Lower leg skin (tissue), 3 donors: ENCODE data around the gene PPARG.

Source experiments
- POLR2A ChIP-seq, 2 donors: fragments of 450-650 bp; IDR thresholded peaks; one replicate each; pipeline ENCODE4 v1.6.1; 2016 to 2017; ENCODE audit warnings: antibody characterized with exemption in 2 of 2, mild to moderate bottlenecking in 1 of 2, moderate library complexity in 1 of 2
- TF ChIP-seq, protein P1 (sequence below), 3 donors: fragments of 450-650 bp; IDR thresholded peaks; one replicate each; pipeline ENCODE4 v1.5.1; 2016; ENCODE audit warnings: antibody characterized with exemption in 3 of 3, mild to moderate bottlenecking in 3 of 3, moderate library complexity in 2 of 3

DNA sequence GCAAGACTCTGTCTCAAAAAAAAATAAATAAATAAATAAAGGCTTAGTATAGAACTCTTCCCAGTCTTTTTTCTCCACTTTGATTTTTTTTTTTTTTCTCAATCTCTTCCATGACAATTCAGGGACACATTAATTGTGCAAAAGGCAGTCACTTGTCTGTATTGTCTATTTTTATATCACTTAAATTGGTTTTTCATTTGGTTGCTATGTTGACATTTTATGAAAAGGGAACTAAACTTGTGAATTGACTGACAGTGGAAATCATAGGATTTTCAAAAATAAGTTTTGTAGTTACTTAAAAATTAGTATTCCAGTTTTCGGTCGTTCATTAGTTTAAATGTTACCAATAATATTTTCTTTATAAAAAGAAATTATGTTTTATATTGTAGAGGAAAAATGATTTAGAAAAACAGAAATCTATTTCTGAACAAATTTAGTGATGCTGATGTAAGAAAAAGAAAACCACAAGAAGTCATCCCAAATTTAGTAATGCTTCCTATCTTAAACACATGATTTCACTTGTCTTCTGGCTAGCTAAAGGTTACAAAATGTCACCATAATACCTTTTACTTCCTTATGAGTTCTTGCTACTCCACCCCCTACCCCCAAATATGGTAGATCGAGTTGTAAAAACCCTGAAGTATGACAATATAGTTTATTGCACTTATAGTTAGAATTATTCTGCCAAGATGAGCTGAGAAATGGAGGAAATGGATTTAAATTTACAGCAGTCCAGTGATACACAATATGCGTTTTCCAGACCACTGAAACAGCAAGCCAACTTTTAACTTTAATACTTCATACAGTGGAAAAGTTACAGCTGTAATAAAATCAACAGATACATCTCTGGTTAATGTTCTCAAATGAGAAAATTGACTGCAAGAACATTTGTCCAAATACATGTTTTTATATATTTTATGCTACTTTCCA lies 37.0 kb downstream of the PPARG start:
- TF ChIP-seq, protein P1, sequence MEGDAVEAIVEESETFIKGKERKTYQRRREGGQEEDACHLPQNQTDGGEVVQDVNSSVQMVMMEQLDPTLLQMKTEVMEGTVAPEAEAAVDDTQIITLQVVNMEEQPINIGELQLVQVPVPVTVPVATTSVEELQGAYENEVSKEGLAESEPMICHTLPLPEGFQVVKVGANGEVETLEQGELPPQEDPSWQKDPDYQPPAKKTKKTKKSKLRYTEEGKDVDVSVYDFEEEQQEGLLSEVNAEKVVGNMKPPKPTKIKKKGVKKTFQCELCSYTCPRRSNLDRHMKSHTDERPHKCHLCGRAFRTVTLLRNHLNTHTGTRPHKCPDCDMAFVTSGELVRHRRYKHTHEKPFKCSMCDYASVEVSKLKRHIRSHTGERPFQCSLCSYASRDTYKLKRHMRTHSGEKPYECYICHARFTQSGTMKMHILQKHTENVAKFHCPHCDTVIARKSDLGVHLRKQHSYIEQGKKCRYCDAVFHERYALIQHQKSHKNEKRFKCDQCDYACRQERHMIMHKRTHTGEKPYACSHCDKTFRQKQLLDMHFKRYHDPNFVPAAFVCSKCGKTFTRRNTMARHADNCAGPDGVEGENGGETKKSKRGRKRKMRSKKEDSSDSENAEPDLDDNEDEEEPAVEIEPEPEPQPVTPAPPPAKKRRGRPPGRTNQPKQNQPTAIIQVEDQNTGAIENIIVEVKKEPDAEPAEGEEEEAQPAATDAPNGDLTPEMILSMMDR (IDR thresholded peaks at IDR 0.05) = no peak
- no peak for TF ChIP-seq POLR2A (IDR thresholded peaks at IDR 0.05)
